Prostate gland (tissue), 2 donors: ENCODE measurements around the gene NKRF. TPM values are rescaled to one million over a fixed set of nuclear protein-coding genes. Genes with fewer than 3 reads are reported as not detected.

Source experiments
- DNase-seq: peaks from one replicate; pipeline ENCODE4 v3.0.0-alpha.2; 2019; ENCODE audit warnings: low spot score
- H3K27ac ChIP-seq, 2 donors: fragments of 200-600 bp; sonication (generic); 2 replicates each; pipeline ENCODE4 v1.5.1; 2017 to 2019
- H3K27me3 ChIP-seq: fragments of 200-600 bp; sonication (generic); replicated peaks from 2 replicates; pipeline ENCODE4 v1.5.1; 2019; ENCODE audit not compliant: insufficient read depth
- H3K36me3 ChIP-seq, 2 donors: fragments of 200-600 bp; sonication (generic); 1 replicate in 1 of 2; 2 replicates in 1 of 2; pipeline versions ENCODE4 v1.5.1 to v1.8.1; 2017 to 2019
- H3K4me1 ChIP-seq: fragments of 200-600 bp; sonication (generic); replicated peaks from 2 replicates; pipeline ENCODE4 v1.5.1; 2019
- H3K4me3 ChIP-seq, 2 donors: fragments of 200-600 bp; sonication (generic); 2 replicates each; pipeline ENCODE4 v1.5.1; 2017 to 2019
- H3K9me3 ChIP-seq: fragments of 200-600 bp; sonication (generic); 2 replicates; pipeline ENCODE4 v1.5.1; 2017
- CTCF ChIP-seq, 4 experiments: fragments of 200-600 bp in 2 of 4; fragments of 450-650 bp in 2 of 4; sonication (generic) in 2 of 4; IDR thresholded peaks; 1 replicate in 3 of 4; 2 replicates in 1 of 4; pipeline ENCODE4 v1.5.1; 2016 to 2019; ENCODE audit warnings: antibody characterized with exemption in 4 of 4, mild to moderate bottlenecking in 2 of 4, moderate library complexity in 2 of 4
- POLR2A ChIP-seq: fragments of 450-650 bp; IDR thresholded peaks from one replicate; pipeline ENCODE4 v1.6.1; 2016; ENCODE audit warnings: antibody characterized with exemption, mild to moderate bottlenecking
- POLR2AphosphoS5 ChIP-seq: sonication (generic); formaldehyde crosslinking; IDR thresholded peaks from one replicate; pipeline ENCODE4 v1.6.1; 2017; ENCODE audit warnings: antibody characterized with exemption
- WGBS: methylation state at CpG from one replicate; pipeline ENCODE4 v1.1.5; 2018; 5-methylcytosine and 5-hydroxymethylcytosine counted together
- intact Hi-C: fragments of 100-400 bp; cut with DNase I; formaldehyde crosslinking; loops from one replicate; pipeline ENCODE4 v1.14.2; 2022
- total RNA-seq, 2 donors: library from RNA; depleted of rRNA; stranded (reverse); fragments of >200 nt; gene quantifications; one replicate each; pipeline ENCODE4 v1.1.0, GENCODE V29; 2016

NKRF gene
- total RNA-seq, 2 donors from 2014 or later, result 6.6 to 6.9 TPM

- TF ChIP-seq CTCF (IDR thresholded peaks at IDR 0.05) (no peak), POLR2A (no peak), POLR2AphosphoS5 (no peak)
- intact Hi-C loops, result loop anchor here (10.0 kb wide), 2 partner anchors 65 to 115 kb away; partner anchors contain the start of gene SLC25A5
- no peaks in the 10 kb centered on the region for H3K27me3 ChIP-seq
- no peak overlapping the region for H3K4me3 ChIP-seq
- no peak overlapping the region for H3K27ac ChIP-seq
- DNase-seq, result no peak
- no peaks in the 10 kb centered on the region for H3K36me3 ChIP-seq
- H3K9me3 ChIP-seq, result no peaks in the 10 kb centered on the region
- no peaks in the 10 kb centered on the region for H3K4me1 ChIP-seq
Measured at GRCh38 chrX:119579414-119579813, 26.8 kb downstream of the NKRF start.

- Histone ChIP-seq H3K27ac (peak within 1 kb of the TSS; percentile 90 to 93), H3K4me1 (no peaks in the 10 kb centered on the region), H3K9me3 (no peaks in the 10 kb centered on the region), H3K4me3 (peak within 1 kb of the TSS; percentile 58 to 59), H3K27me3 (no peaks in the 10 kb centered on the region), H3K36me3 (no peaks in the 10 kb centered on the region)
- 3% methylated on average over 10 of the region's 86 CpGs for WGBS
- intact Hi-C loops, result loop anchor here (1.0 to 10.0 kb wide), 3 partner anchors 9 to 110 kb away; partner anchors contain the start of genes SLC25A5 and STEEP1
- peak; percentile 82 for DNase-seq
- peak; percentile 61 for TF ChIP-seq POLR2A
- peak in 2 of 4 experiments; percentile 29 to 42 for TF ChIP-seq CTCF (IDR thresholded peaks at IDR 0.05)
- peak; percentile 18 for TF ChIP-seq POLR2AphosphoS5
Measured at GRCh38 chrX:119574394-119575266, 31.6 kb downstream of the NKRF start, which contains the start of gene UBE2A. Gene UBE2A, plus strand, starts transcription at chrX:119574563. Its CDS starts 149 bp downstream, at chrX:119574712.

GRCh38 chrX:119573840-119574393 lies 32.3 kb downstream of the NKRF start:
- 0% methylated on average over 26 of the region's 30 CpGs for WGBS
- no peak for DNase-seq
- TF ChIP-seq POLR2AphosphoS5, result peak; percentile 75
- TF ChIP-seq CTCF (IDR thresholded peaks at IDR 0.05), result no peak

DNA sequence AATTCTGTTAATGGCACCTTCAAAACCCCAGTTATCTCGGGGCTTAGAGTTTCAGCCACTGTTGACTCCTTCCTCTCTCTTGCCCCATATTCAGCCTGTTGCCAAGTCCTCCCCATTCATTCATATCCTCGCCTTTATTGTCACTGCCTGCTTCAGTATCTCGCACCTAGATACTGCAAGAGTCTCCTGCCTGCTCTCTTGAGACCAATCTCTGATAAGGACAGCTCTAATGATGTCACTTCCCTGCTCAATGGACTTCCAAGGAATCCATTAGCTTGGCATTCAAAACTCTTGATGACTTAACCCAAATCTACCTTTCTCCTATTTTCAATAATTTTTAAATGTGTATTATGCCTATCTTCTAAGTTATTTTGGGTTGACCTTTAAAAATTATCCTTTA lies 33.0 kb downstream of the NKRF start:
- Histone ChIP-seq H3K27ac (peak overlapping the region; percentile 90 to 93), H3K36me3 (no peaks in the 10 kb centered on the region), H3K4me1 (no peaks in the 10 kb centered on the region), H3K9me3 (no peaks in the 10 kb centered on the region), H3K4me3 (peak overlapping the region in 1 of 2 donors; percentile 59), H3K27me3 (no peaks in the 10 kb centered on the region)
- intact Hi-C loops, result loop anchor here (10.0 kb wide), 2 partner anchors 58 to 108 kb away; partner anchors contain the start of gene SLC25A5
- DNase-seq, result no peak
- WGBS, result 45% methylated on average over 3 of the region's 3 CpGs
- no peak for TF ChIP-seq POLR2AphosphoS5
- no peak for TF ChIP-seq CTCF (IDR thresholded peaks at IDR 0.05)
- no peak for TF ChIP-seq POLR2A

More at GRCh38 chrX:119573840-119574393, 32.3 kb downstream of the NKRF start:
- Histone ChIP-seq H3K27ac (peak overlapping the region; percentile 90 to 93), H3K27me3 (no peaks in the 10 kb centered on the region), H3K36me3 (no peaks in the 10 kb centered on the region), H3K4me1 (no peaks in the 10 kb centered on the region), H3K9me3 (no peaks in the 10 kb centered on the region), H3K4me3 (peak overlapping the region; percentile 58 to 59)
- intact Hi-C loops, result loop anchor here (1.0 to 10.0 kb wide), 3 partner anchors 9 to 109 kb away; partner anchors contain the start of genes SLC25A5 and STEEP1
